SU-DHL-6 (cell line): ENCODE data around the gene C12orf75.
"Not testable (repeated sequence)": the region's sequence is repeated elsewhere in the genome, so short reads cannot be mapped to it uniquely, and the experiment has no call there.

Experiments used
- H2AFZ ChIP-seq: fragments of 200-600 bp; sonication (generic); 2 replicates; pipeline ENCODE4 v1.6.1; 2014; ENCODE audit warnings: low read depth, mild to moderate bottlenecking, moderate library complexity, mixed read lengths, antibody characterized with exemption, low read length; ENCODE audit not compliant: severe bottlenecking
- H3F3A ChIP-seq: fragments of 200-600 bp; shearing (Covaris generic); 2 replicates; pipeline ENCODE4 v1.6.0; 2016; ENCODE audit warnings: antibody characterized with exemption, mild to moderate bottlenecking; ENCODE audit not compliant: insufficient read depth
- H3K27ac ChIP-seq: fragments of 200-600 bp; sonication (generic); 2 replicates; pipeline ENCODE4 v1.5.1; 2016; ENCODE audit warnings: low read depth, mild to moderate bottlenecking, low read length, moderate library complexity, mixed read lengths
- H3K27me3 ChIP-seq: fragments of 200-600 bp; sonication (generic), shearing (Covaris generic); 2 replicates; pipeline ENCODE4 v1.6.0; 2014; ENCODE audit warnings: mild to moderate bottlenecking, low read length
- H3K36me3 ChIP-seq: fragments of 200-600 bp; sonication (generic); 2 replicates; pipeline ENCODE4 v1.6.1; 2014; ENCODE audit warnings: mild to moderate bottlenecking, low read length, mixed read lengths
- H3K4me2 ChIP-seq: fragments of 300-600, 200-600 bp; shearing (Covaris generic), sonication (generic); 2 replicates; pipeline ENCODE4 v1.6.0; 2014; ENCODE audit warnings: low read length, low read depth, mild to moderate bottlenecking; ENCODE audit not compliant: poor library complexity, severe bottlenecking
- H3K4me3 ChIP-seq: fragments of 200-600 bp; sonication (generic); 2 replicates; pipeline ENCODE4 v1.5.1; 2014; ENCODE audit warnings: antibody characterized with exemption, low read length, mild to moderate bottlenecking, mixed read lengths; ENCODE audit not compliant: insufficient read depth, poor library complexity, severe bottlenecking
- H3K79me2 ChIP-seq: fragments of 200-600 bp; sonication (generic); 2 replicates; pipeline ENCODE4 v1.6.1; 2014; ENCODE audit warnings: mild to moderate bottlenecking, low read length, moderate library complexity; ENCODE audit not compliant: insufficient read depth
- H3K9ac ChIP-seq: fragments of 200-600 bp; sonication (generic); 2 replicates; pipeline ENCODE4 v1.7.0; 2014; ENCODE audit warnings: mild to moderate bottlenecking, low read length
- H3K9me2 ChIP-seq: fragments of 200-600 bp; sonication (generic); replicated peaks from 2 replicates; pipeline ENCODE4 v1.6.1; 2014; ENCODE audit warnings: low read length; ENCODE audit not compliant: insufficient read depth
- H3K9me3 ChIP-seq: fragments of 200-600 bp; sonication (generic); 2 replicates; pipeline ENCODE4 v1.6.1; 2014; ENCODE audit warnings: low read length, mixed read lengths; ENCODE audit not compliant: insufficient read depth
- H4K20me1 ChIP-seq: fragments of 200-600 bp; sonication (generic); 2 replicates; pipeline ENCODE4 v1.6.1; 2014; ENCODE audit warnings: low read depth, mild to moderate bottlenecking, antibody characterized with exemption, low read length, moderate library complexity, mixed read lengths
- CTCF ChIP-seq: fragments of 200-600 bp; sonication (generic); IDR thresholded peaks from one replicate; pipeline ENCODE4 v1.5.1; 2017; ENCODE audit warnings: antibody characterized with exemption, mild to moderate bottlenecking, low read length, moderate library complexity; ENCODE audit not compliant: insufficient read depth, poor library complexity, severe bottlenecking
- EZH2phosphoT487 ChIP-seq: fragments of 200-600 bp; sonication (generic), shearing (Covaris generic); conservative IDR thresholded peaks from 2 replicates; pipeline ENCODE4 v1.6.1; 2018; ENCODE audit warnings: mild to moderate bottlenecking, antibody characterized with exemption, low read length, moderate library complexity, mixed read lengths

Gene C12orf75

GRCh38 chr12:105402366-105402765 lies 71.9 kb downstream of the C12orf75 start:
- Histone ChIP-seq H3K9me3 (no peaks in the 10 kb centered on the region), H3K4me3 (no peak overlapping the region), H4K20me1 (no peaks in the 10 kb centered on the region), H2AFZ (no peak overlapping the region), H3K9me2 (no peaks in the 10 kb centered on the region), H3K79me2 (no peaks in the 10 kb centered on the region), H3K9ac (no peak overlapping the region), H3K36me3 (no peaks in the 10 kb centered on the region), H3K27me3 (no peaks in the 10 kb centered on the region), H3K27ac (no peak overlapping the region), H3K4me2 (no peak overlapping the region), H3F3A (no peaks in the 10 kb centered on the region)
- TF ChIP-seq EZH2phosphoT487 (no peak), CTCF (no peak)

DNA sequence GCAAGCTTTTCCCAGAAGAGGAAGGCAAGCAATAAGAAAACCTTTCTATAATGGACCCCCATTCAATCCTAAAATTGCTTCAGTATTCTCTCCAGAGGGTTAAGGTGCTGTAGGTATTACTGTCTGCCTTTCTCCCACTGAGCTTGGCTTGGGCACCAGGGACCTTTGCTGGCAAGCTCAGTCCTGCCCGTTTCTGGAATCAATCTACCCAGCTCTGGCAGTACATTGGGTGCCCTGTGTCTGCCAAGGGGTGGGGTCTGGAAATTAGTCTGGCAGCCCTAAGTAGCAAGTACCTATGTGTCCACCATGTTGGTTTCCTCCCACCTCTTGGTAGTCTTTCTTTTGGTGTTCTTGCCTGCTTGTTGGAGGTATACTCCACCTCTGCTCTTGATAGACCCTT lies 72.6 kb downstream of the C12orf75 start:
- Histone ChIP-seq H3K27me3 (no peaks in the 10 kb centered on the region), H4K20me1 (no peaks in the 10 kb centered on the region), H3K9ac (no peak overlapping the region), H3K9me2 (no peaks in the 10 kb centered on the region), H3K79me2 (no peaks in the 10 kb centered on the region), H3F3A (no peaks in the 10 kb centered on the region), H3K36me3 (no peaks in the 10 kb centered on the region), H3K4me3 (no peak overlapping the region), H2AFZ (no peak overlapping the region), H3K4me2 (no peak overlapping the region), H3K9me3 (no peaks in the 10 kb centered on the region), H3K27ac (no peak overlapping the region)
- TF ChIP-seq EZH2phosphoT487 (no peak), CTCF (no peak)

- not testable (repeated sequence) for H3F3A ChIP-seq, H2AFZ ChIP-seq, H3K9ac ChIP-seq, H4K20me1 ChIP-seq, H3K79me2 ChIP-seq, H3K4me3 ChIP-seq, H3K9me3 ChIP-seq, H3K9me2 ChIP-seq, H3K36me3 ChIP-seq, H3K4me2 ChIP-seq, H3K27me3 ChIP-seq, H3K27ac ChIP-seq
Measured at GRCh38 chr12:105404134-105404533, 73.6 kb downstream of the C12orf75 start.

DNA sequence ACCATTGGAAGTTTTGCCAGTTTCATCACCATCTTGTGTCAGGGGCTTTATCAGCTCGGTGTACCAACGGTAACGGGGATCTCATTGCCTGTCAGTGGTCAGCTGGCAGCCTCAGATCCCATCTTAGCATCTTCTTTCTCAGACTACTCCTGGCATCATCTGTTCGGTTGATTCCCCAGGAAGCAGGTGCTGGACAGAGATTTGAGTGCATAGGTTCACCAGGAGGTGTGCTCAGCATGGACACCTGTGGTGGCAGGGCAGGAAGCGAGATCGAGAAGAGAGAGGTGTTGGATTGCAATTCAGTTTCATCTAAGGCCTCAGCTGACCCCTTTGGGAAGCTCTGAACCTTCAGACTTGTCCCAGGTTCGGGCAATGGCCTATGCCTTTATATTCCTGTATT lies 76.0 kb downstream of the C12orf75 start:
- no peaks in the 10 kb centered on the region for H3K9me2 ChIP-seq
- no peak overlapping the region for H2AFZ ChIP-seq
- H3K4me2 ChIP-seq = no peak overlapping the region
- no peaks in the 10 kb centered on the region for H3F3A ChIP-seq
- no peak for TF ChIP-seq CTCF
- no peak for TF ChIP-seq EZH2phosphoT487
- H3K27me3 ChIP-seq = no peaks in the 10 kb centered on the region
- H3K9ac ChIP-seq = no peak overlapping the region
- no peak overlapping the region for H3K4me3 ChIP-seq
- no peaks in the 10 kb centered on the region for H3K9me3 ChIP-seq
- H4K20me1 ChIP-seq = no peaks in the 10 kb centered on the region
- no peaks in the 10 kb centered on the region for H3K36me3 ChIP-seq
- H3K27ac ChIP-seq = no peak overlapping the region
- H3K79me2 ChIP-seq = no peaks in the 10 kb centered on the region
